A673 (cell line): Measurements from ENCODE around the gene HES5.

Experiments
- EZH2 ChIP-seq: fragments of 200-600 bp; sonication (generic); IDR thresholded peaks from 2 replicates; pipeline ENCODE4 v1.6.1; 2017; ENCODE audit warnings: borderline replicate concordance, low read depth, mild to moderate bottlenecking, mixed read lengths, antibody characterized with exemption, low read length; ENCODE audit not compliant: poor library complexity, severe bottlenecking
- TF ChIP-seq, protein P1 (sequence below): fragments of 300-800, 200-600 bp; sonication (generic); conservative IDR thresholded peaks from 2 replicates; pipeline ENCODE4 v1.5.1; 2017; ENCODE audit warnings: low read depth, mild to moderate bottlenecking, antibody characterized with exemption, low read length, moderate library complexity, mixed read lengths

DNA sequence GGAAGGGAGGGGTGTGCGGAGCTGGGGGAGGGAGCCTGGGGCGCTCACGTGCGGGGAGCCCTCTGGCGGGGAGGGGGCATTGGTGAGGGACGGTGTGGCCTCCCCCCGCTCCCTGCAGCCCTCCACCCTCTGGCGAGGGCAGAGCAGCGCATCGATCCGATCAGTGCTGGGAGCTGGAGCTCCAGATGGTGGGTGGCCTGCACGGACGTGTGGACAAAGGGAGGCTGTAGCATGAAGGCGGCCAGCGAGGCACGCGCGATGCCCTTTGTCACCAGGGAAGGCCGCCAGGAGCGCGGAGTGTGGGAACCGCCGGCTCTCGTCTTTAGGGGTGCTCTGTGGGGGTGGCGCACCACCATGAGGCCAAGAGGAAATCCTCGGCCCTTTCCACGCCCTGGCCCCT lies 5.4 kb upstream of the HES5 start:
- no peak for TF ChIP-seq EZH2
- TF ChIP-seq, protein P1, sequence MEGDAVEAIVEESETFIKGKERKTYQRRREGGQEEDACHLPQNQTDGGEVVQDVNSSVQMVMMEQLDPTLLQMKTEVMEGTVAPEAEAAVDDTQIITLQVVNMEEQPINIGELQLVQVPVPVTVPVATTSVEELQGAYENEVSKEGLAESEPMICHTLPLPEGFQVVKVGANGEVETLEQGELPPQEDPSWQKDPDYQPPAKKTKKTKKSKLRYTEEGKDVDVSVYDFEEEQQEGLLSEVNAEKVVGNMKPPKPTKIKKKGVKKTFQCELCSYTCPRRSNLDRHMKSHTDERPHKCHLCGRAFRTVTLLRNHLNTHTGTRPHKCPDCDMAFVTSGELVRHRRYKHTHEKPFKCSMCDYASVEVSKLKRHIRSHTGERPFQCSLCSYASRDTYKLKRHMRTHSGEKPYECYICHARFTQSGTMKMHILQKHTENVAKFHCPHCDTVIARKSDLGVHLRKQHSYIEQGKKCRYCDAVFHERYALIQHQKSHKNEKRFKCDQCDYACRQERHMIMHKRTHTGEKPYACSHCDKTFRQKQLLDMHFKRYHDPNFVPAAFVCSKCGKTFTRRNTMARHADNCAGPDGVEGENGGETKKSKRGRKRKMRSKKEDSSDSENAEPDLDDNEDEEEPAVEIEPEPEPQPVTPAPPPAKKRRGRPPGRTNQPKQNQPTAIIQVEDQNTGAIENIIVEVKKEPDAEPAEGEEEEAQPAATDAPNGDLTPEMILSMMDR, result no peak
